GM21390 (cell line): Measurements from ENCODE around the gene CDH23.

Source experiments
- ATAC-seq: cut with Tn5 transposase; IDR thresholded peaks from one replicate; pipeline ENCODE4 v1.9.1; 2021; ENCODE audit not compliant: unreplicated experiment

The CDH23 gene

GRCh38 chr10:71554671-71555070 is 158.0 kb downstream of the CDH23 start:
- ATAC-seq: no peak

- ATAC-seq: no peak
These were observed 158.5 kb downstream of the CDH23 start for GRCh38 chr10:71555087-71555723.

GRCh38 chr10:71555724-71556119 is 159.0 kb downstream of the CDH23 start:
- ATAC-seq: no peak

- no peak for ATAC-seq
These were observed 162.3 kb downstream of the CDH23 start for GRCh38 chr10:71558991-71559390.

GRCh38 chr10:71561003-71561574 is 164.4 kb downstream of the CDH23 start:
- ATAC-seq: no peak

GRCh38 chr10:71562181-71562580 is 165.5 kb downstream of the CDH23 start:
- no peak for ATAC-seq

GRCh38 chr10:71562904-71563303 is 166.2 kb downstream of the CDH23 start:
- no peak for ATAC-seq

- ATAC-seq: no peak
These were observed 167.6 kb downstream of the CDH23 start for GRCh38 chr10:71564194-71564820.

GRCh38 chr10:71565284-71566000 is 168.7 kb downstream of the CDH23 start:
- ATAC-seq: no peak

GRCh38 chr10:71567006-71567405 is 170.3 kb downstream of the CDH23 start:
- ATAC-seq: no peak

GRCh38 chr10:71568896-71569492 is 172.3 kb downstream of the CDH23 start:
- no peak for ATAC-seq

- ATAC-seq: no peak
These were observed 173.3 kb downstream of the CDH23 start for GRCh38 chr10:71569775-71570588.

- ATAC-seq: no peak
These were observed 174.9 kb downstream of the CDH23 start for GRCh38 chr10:71571460-71572175.

GRCh38 chr10:71572962-71573361 is 176.2 kb downstream of the CDH23 start:
- no peak for ATAC-seq

GRCh38 chr10:71573562-71574518 is 177.1 kb downstream of the CDH23 start:
- no peak for ATAC-seq

GRCh38 chr10:71575451-71575850 is 178.7 kb downstream of the CDH23 start:
- no peak for ATAC-seq

- no peak for ATAC-seq
These were observed 179.4 kb downstream of the CDH23 start for GRCh38 chr10:71575934-71576801.

GRCh38 chr10:71576842-71577241 is 180.1 kb downstream of the CDH23 start:
- no peak for ATAC-seq
